RCC 7860 (cell line): ENCODE results near the gene SLC38A4.
"Not testable (repeated sequence)": the region's sequence is repeated elsewhere in the genome, so short reads cannot be mapped to it uniquely, and the experiment has no call there.

Source experiments
- DNase-seq: peaks from one replicate; pipeline ENCODE4 v3.0.0-alpha.2; 2015; ENCODE audit warnings: low spot score
- FAIRE-seq: peaks from 2 replicates; lab custom pipeline; 2012; peaks lifted over from hg19 to GRCh38; lab: Jason Lieb, UNC

SLC38A4 gene

GRCh38 chr12:46779063-46779462 lies 46.7 kb downstream of the SLC38A4 start:
- no peak for DNase-seq
- no peak for FAIRE-seq

GRCh38 chr12:46778415-46778814 lies 47.4 kb downstream of the SLC38A4 start:
- FAIRE-seq (no peak), DNase-seq (no peak)

GRCh38 chr12:46777587-46777986 lies 48.2 kb downstream of the SLC38A4 start:
- FAIRE-seq (no peak), DNase-seq (no peak)

GRCh38 chr12:46775796-46776195 lies 50.0 kb downstream of the SLC38A4 start:
- no peak for FAIRE-seq

GRCh38 chr12:46774322-46774633 lies 51.5 kb downstream of the SLC38A4 start:
- DNase-seq (no peak), FAIRE-seq (no peak)

More at GRCh38 chr12:46775796-46776195, 50.0 kb downstream of the SLC38A4 start:
- no peak for DNase-seq

- DNase-seq, result peak; percentile 26
- peak; percentile 83 for FAIRE-seq
Measured at GRCh38 chr12:46773586-46774321, 52.0 kb downstream of the SLC38A4 start.

- FAIRE-seq, result peak; percentile 62
- no peak for DNase-seq
Measured at GRCh38 chr12:46771268-46771827, 54.4 kb downstream of the SLC38A4 start.

GRCh38 chr12:46770501-46771183 lies 55.2 kb downstream of the SLC38A4 start:
- no peak for FAIRE-seq
- DNase-seq, result no peak

- FAIRE-seq, result no peak
- no peak for DNase-seq
Measured at GRCh38 chr12:46764005-46764404, 61.8 kb downstream of the SLC38A4 start.

GRCh38 chr12:46763230-46763629 lies 62.6 kb downstream of the SLC38A4 start:
- no peak for DNase-seq
- no peak for FAIRE-seq

GRCh38 chr12:46754550-46754949 lies 71.2 kb downstream of the SLC38A4 start:
- FAIRE-seq, result no peak

GRCh38 chr12:46752396-46752795 lies 73.4 kb downstream of the SLC38A4 start:
- FAIRE-seq (no peak), DNase-seq (no peak)

More at GRCh38 chr12:46754550-46754949, 71.2 kb downstream of the SLC38A4 start:
- no peak for DNase-seq

- DNase-seq (no peak), FAIRE-seq (no peak)
Measured at GRCh38 chr12:46751173-46751572, 74.6 kb downstream of the SLC38A4 start.

- FAIRE-seq (no peak), DNase-seq (no peak)
Measured at GRCh38 chr12:46749322-46749721, 76.5 kb downstream of the SLC38A4 start.

GRCh38 chr12:46744283-46744682 lies 81.5 kb downstream of the SLC38A4 start:
- DNase-seq, result no peak
- no peak for FAIRE-seq

- no peak for DNase-seq
- no peak for FAIRE-seq
Measured at GRCh38 chr12:46743456-46743855, 82.3 kb downstream of the SLC38A4 start.

- DNase-seq, result not testable (repeated sequence)
Measured at GRCh38 chr12:46742271-46742670, 83.5 kb downstream of the SLC38A4 start.

GRCh38 chr12:46725332-46725731 lies 100.5 kb downstream of the SLC38A4 start:
- DNase-seq, result no peak
- FAIRE-seq, result no peak

More at GRCh38 chr12:46742271-46742670, 83.5 kb downstream of the SLC38A4 start:
- FAIRE-seq, result not testable (repeated sequence)

- FAIRE-seq (no peak), DNase-seq (no peak)
Measured at GRCh38 chr12:46723629-46724419, 102.0 kb downstream of the SLC38A4 start.

GRCh38 chr12:46722394-46723185 lies 103.2 kb downstream of the SLC38A4 start:
- FAIRE-seq (no peak), DNase-seq (no peak)
